ENCODE measurements around the gene ZNF853.

Gene ZNF853

DNA sequence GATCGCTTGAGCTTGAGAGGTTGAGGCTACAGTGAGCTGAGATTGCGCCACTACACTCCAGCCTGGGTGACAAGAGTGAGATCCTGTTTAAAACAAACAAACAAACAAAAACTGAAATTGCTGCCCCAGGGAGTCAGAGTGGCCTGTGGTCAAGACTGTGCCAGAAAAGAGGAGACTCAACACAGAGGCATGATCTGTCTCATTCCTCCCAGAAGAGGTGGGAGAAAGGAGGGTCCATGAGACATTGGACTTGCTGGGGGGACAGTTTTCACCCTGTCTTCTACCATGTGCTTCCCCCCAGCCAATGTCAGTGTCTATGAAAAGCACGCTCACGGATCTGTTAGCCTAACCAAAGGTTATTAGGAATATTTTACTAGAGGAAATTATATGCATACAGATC is 3.2 kb downstream of the ZNF853 start:
- TF ChIP-seq, protein P1, sequence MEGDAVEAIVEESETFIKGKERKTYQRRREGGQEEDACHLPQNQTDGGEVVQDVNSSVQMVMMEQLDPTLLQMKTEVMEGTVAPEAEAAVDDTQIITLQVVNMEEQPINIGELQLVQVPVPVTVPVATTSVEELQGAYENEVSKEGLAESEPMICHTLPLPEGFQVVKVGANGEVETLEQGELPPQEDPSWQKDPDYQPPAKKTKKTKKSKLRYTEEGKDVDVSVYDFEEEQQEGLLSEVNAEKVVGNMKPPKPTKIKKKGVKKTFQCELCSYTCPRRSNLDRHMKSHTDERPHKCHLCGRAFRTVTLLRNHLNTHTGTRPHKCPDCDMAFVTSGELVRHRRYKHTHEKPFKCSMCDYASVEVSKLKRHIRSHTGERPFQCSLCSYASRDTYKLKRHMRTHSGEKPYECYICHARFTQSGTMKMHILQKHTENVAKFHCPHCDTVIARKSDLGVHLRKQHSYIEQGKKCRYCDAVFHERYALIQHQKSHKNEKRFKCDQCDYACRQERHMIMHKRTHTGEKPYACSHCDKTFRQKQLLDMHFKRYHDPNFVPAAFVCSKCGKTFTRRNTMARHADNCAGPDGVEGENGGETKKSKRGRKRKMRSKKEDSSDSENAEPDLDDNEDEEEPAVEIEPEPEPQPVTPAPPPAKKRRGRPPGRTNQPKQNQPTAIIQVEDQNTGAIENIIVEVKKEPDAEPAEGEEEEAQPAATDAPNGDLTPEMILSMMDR (IDR thresholded peaks at IDR 0.05; ENCODE audit: borderline replicate concordance, insufficient read depth, low read depth, low read length), result no peak
- H3K4me3 ChIP-seq (ENCODE audit: low read depth, low read length), result no peak overlapping the region

DNA sequence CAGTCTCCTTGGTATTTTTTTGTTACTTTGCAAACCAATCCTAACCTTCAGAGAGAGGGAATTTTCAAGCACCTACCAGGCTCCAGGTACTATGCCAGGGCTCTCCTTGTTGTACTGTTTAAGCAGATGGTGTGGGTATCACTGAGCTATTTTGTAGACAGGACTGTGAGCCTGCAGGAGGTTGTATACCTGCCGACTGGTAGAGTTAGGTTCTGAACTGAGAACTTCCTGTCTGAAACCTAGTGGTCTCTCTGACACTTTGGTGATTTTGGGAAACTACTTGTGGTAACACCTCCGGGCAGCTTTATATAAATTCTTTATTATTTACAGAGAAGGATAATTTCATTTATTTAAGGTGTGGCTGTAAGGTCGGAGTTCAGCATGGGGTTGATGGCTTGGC is 4.6 kb downstream of the ZNF853 start:
- TF ChIP-seq, protein P1 (IDR thresholded peaks at IDR 0.05; ENCODE audit: borderline replicate concordance, insufficient read depth, low read depth, low read length), result no peak
- H3K4me3 ChIP-seq (ENCODE audit: low read depth, low read length), result no peak overlapping the region

DNA sequence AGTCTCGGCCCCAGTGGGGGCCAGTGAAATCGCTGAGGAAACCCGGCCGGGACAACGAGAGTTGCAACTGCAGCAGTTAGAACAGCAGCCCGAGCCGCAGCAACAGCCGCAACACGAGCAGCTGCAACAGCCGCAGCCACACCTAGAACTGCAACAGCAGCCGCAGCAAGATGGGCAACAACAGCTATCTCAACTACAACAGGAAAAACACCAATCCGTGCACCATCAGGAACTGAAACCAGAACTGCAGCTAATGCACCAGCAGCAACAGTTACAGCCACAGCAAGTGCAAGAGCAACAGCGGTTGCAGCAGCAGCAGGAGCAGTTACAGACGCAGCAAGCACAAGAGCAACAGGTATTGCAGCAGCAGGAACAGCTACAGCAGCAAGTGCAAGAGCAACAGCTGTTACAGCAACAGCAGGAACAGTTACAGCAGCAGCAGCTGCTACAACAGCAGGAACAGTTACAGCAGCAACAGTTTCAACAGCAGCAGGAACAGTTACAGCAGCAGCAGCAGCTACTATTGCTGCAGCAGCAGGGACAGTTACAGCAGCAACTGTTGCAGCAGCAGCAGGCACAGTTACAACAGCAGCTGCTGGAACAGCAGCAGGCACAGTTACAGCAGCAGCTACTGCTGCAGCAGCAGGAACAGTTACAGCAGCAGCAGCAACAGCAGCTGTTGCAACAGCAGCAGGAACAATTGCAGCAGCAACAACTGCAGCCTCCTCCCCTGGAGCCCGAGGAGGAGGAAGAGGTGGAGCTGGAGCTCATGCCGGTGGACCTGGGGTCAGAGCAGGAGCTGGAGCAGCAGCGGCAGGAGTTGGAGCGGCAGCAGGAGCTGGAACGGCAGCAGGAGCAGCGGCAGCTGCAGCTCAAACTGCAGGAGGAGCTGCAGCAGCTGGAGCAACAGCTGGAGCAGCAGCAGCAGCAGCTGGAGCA is 6.1 kb downstream of the ZNF853 start:
- H3K4me3 ChIP-seq (ENCODE audit: low read depth, low read length), result no peak overlapping the region
- TF ChIP-seq, protein P1 (IDR thresholded peaks at IDR 0.05; ENCODE audit: borderline replicate concordance, insufficient read depth, low read depth, low read length), result no peak

DNA sequence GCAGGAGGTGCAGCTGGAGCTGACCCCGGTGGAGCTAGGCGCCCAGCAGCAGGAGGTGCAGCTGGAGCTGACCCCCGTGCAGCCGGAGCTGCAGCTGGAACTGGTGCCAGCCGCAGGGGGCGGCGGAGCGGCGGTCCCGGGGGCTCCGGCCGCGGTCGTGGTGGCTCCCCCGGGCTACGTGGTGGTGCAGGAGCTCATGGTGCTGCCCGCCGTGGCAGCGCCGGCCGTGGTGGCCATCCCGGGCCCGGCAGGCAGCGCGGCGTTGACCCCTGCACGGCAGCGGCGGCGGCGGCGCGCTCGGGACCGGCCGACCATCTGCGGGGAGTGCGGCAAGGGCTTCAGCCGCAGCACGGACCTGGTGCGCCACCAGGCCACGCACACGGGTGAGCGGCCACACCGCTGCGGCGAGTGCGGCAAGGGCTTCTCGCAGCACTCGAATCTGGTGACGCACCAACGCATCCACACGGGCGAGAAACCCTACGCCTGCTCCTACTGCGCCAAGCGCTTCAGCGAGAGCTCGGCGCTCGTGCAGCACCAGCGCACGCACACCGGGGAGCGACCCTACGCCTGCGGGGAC is 6.8 kb downstream of the ZNF853 start:
- TF ChIP-seq, protein P1 (IDR thresholded peaks at IDR 0.05; ENCODE audit: borderline replicate concordance, insufficient read depth, low read depth, low read length), result no peak
- H3K4me3 ChIP-seq (ENCODE audit: low read depth, low read length), result no peak overlapping the region

DNA sequence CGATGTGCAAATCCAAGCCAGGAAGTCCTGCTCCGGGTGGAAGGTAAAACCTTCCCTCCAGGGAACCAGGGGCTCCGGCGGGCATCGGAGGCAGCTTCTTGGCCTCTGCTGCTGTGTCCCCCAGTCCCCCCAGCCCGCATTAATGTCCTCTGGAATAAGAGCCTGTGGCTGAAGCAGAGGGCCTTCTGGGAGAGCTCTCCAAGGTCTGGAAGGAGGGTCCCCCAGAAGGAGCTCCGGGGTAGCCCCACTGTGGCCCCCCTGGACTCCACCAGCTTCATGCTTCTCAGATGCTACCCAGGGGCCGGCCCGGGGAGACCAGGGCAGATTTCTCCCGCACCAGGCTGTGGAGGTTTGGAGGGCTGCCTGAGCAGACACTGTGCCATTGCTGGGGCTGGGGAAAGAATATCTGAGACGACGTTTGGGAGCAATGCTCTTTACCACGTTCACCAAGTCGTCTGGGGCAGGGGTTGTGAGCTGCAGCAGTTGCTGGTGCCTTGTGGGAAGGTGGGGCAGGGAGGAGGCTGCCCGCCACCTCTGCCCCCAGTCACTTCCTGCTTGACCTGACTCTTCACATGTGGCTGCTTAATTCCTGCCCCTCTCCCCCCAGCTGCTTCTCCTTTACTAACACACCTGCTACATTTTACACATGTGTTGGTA is 8.3 kb downstream of the ZNF853 start:
- no peak overlapping the region for H3K4me3 ChIP-seq (ENCODE audit: low read depth, low read length)
- TF ChIP-seq, protein P1 (IDR thresholded peaks at IDR 0.05; ENCODE audit: borderline replicate concordance, insufficient read depth, low read depth, low read length), result no peak

DNA sequence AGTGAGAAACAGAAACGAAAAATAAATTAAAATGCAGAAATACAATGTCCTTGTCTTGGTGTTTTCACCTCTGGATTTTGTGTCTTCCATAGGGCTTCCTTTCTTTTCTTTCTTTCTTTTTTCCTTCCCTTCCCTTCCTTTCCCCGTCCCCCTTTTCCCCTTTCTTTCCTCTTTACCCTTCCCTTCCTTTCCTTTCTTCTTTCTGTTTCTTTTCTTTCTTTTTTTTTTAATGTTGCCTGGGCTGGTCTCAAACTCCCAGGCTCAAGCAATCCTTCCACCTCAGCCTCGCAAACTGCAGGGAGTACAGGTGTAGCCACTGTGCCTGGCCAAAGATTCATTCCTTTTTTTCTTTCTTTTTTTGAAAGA is 8.8 kb downstream of the ZNF853 start:
- TF ChIP-seq, protein P1 (IDR thresholded peaks at IDR 0.05; ENCODE audit: borderline replicate concordance, insufficient read depth, low read depth, low read length), result no peak
- H3K4me3 ChIP-seq (ENCODE audit: low read depth, low read length), result no peak overlapping the region
